Measurements from ENCODE around the gene POC1A. TPM values are rescaled to one million over a fixed set of nuclear protein-coding genes. Genes with fewer than 3 reads are reported as not detected.

POC1A gene
- total and polyA plus RNA-seq, 8 donors = 0.37 to 1.1 (median 0.71) TPM

- FAIRE-seq (no peak), ATAC-seq (no peak), DNase-seq (peak in 2 of 6 donors; percentile 6 to 17)
- no peak for TF ChIP-seq CTCF (IDR thresholded peaks at IDR 0.05)
- intact Hi-C loops (cut with DNase I) = no loop called here
- Histone ChIP-seq H3K27me3 (no peaks in the 10 kb centered on the region), H3K9me3 (no peaks in the 10 kb centered on the region), H3K4me3 (no peak overlapping the region), H3K36me3 (no peaks in the 10 kb centered on the region), H3K27ac (no peak overlapping the region), H3K4me1 (no peaks in the 10 kb centered on the region)
- 84 to 91% methylated on average over 10 of the region's 10 CpGs for WGBS, 2 donors
These were observed 68.4 kb downstream of the POC1A start for GRCh38 chr3:52085681-52086282.

DNA sequence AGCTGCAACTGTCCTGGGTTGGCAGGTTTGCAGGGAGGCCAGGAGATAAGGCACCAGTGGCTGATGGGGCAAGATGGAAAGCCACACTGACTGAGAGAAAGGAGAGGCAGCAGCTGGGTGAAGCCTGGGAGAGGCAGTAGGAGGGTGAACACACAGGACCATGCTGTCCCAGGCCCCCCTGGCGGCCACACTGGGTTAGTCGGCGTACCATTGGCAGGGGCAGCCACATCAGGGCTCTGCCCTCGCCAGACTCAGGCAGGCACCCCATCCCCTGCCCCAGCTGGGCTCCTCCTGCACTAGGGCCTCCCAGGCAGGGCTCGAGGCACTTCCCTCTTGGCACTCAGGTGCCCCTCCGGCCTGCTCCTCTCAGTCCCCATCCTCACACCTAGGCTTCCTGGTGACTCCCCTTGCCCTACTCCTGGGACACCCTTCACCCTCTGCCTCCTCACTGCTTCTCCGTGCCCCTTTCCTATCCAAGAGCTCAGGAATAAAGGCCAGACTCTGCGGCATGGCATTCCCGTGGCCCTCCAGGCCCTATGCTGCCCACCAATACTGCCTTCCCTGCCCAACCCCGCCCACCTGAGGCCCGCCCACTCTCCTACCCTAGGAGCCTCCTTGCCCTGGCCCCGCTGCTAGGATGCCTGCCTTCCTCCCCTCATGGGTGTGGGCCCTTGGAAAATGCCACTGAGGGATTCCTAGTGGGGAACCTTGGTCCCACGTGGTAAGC is 69.1 kb downstream of the POC1A start:
- no peak for FAIRE-seq
- H3K9me3 ChIP-seq = no peaks in the 10 kb centered on the region
- peak in 2 of 6 donors; percentile 14 to 40 for DNase-seq
- H3K4me3 ChIP-seq = no peak overlapping the region
- no peaks in the 10 kb centered on the region for H3K36me3 ChIP-seq
- TF ChIP-seq CTCF (IDR thresholded peaks at IDR 0.05) = no peak
- H3K4me1 ChIP-seq = no peaks in the 10 kb centered on the region
- WGBS, 2 donors = 84 to 88% methylated on average over 13 of the region's 13 CpGs
- intact Hi-C loops (cut with DNase I) = no loop called here
- no peak overlapping the region for H3K27ac ChIP-seq
- no peak for ATAC-seq
- no peaks in the 10 kb centered on the region for H3K27me3 ChIP-seq

DNA sequence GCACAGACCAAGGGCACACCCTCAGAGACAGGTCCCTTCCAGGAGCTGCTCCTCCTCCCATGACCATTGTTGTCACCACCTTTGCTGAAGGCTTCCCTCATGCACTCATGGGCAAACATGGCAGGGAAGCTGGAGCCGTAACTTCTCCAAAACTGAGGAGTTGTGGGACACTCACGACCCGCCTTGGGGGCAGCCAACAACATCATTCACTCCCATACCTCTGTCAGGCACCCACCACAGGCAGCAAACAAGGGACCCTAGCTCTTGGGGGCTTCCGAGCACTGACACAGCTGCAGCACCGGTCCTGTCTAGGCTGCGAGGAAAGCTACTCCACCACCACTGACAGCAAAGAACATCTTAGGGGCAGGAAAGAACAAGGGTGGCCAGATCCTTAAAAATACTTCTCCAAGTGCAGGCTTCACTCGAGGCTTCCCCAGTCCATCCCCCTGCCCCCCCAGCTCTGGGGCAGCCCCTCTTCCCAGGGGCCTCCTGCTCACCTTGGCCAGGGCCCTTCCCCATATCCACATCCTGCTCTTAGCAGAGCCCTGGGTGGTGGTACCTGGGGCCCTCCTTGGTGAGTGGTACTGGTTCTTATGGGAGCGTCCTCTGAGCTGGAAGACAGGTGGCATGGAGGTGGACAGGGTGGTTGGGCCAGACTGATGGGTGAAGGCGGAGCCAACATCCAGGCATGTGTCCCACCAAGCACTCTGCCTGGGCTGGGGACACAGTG is 69.8 kb downstream of the POC1A start:
- H3K27me3 ChIP-seq = no peaks in the 10 kb centered on the region
- no peaks in the 10 kb centered on the region for H3K36me3 ChIP-seq
- FAIRE-seq (no peak), DNase-seq (peak in 2 of 6 donors; percentile 7 to 23), ATAC-seq (no peak)
- no peak overlapping the region for H3K4me3 ChIP-seq
- no peaks in the 10 kb centered on the region for H3K9me3 ChIP-seq
- no peaks in the 10 kb centered on the region for H3K4me1 ChIP-seq
- TF ChIP-seq CTCF (IDR thresholded peaks at IDR 0.05) = no peak
- intact Hi-C loops (cut with DNase I) = no loop called here
- H3K27ac ChIP-seq = no peak overlapping the region
- 88 to 91% methylated on average over 9 of the region's 9 CpGs for WGBS, 2 donors

DNA sequence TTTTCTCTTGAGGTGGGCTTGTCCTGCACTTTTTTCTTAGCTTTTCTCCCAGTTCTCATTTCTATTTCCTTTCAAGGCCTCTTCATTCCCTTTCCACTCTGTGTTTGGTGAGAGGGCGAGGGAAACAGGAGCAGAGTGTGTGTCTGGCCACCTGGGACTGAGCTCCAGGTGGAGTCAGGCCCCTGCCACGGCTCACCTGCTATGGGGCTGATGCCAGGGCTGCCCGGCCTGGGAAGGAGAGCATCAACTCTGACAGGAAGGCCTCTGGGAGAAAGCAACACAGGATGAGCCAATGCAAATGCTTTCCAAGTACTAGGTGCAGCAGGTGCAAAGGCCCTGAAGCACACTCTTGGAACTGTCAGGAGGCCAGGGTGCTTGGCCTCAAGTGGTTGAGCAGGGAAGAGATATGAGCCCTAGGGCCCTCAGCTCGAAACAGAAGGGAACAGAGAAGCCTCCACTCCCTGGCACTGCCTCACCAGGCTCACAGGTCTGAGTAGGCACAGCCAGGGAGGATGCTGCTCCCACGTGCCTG is 70.6 kb downstream of the POC1A start:
- Histone ChIP-seq H3K36me3 (no peaks in the 10 kb centered on the region), H3K9me3 (no peaks in the 10 kb centered on the region), H3K4me3 (no peak overlapping the region), H3K27me3 (no peaks in the 10 kb centered on the region), H3K27ac (no peak overlapping the region), H3K4me1 (no peaks in the 10 kb centered on the region)
- intact Hi-C loops (cut with DNase I) = no loop called here
- 80 to 96% methylated on average over 5 of the region's 5 CpGs for WGBS, 2 donors
- DNase-seq (peak in 2 of 6 donors; percentile 1 to 26), ATAC-seq (no peak), FAIRE-seq (no peak)
- no peak for TF ChIP-seq CTCF (IDR thresholded peaks at IDR 0.05)

Data from pancreas (tissue), 10 donors.